ENCODE measurements around the gene SNAP25. TPM values are rescaled to one million over a fixed set of nuclear protein-coding genes. Genes with fewer than 3 reads are reported as not detected.

Gene SNAP25
- not detected in 2 replicates for total RNA-seq
- total RNA-seq (2013), result 0.12 TPM
- polyA plus RNA-seq, result 0.27 TPM in 1 of 2 replicates, not detected in the other
- polyA minus RNA-seq, result not detected in 2 replicates

GRCh38 chr20:10218536-10219451 is at the start of gene SNAP25:
TSS of gene SNAP25 (plus strand) at chr20:10218830. CDS start at chr20:10275492, 56,662 bp downstream.
- WGBS (ENCODE audit: insufficient coverage), result 4% methylated on average over 31 of the region's 53 CpGs
- Histone ChIP-seq H3K4me3 (ENCODE audit: control extremely low read depth in 1 of 5, extremely low read depth in 1 of 5, insufficient read depth in 1 of 5, low read depth in 2 of 5, low read length in 4 of 5) (peak within 1 kb of the TSS in 4 of 5 experiments; percentile 16 to 67 (median 49)), H3K4me2 (replicated peaks; ENCODE audit: low read depth, low read length, poor library complexity, severe bottlenecking) (peak within 1 kb of the TSS; percentile 85), H3K4me1 (ENCODE audit: control insufficient read depth in 2 of 2, insufficient read depth in 2 of 2, low read length in 2 of 2) (peaks cover 14 to 21% of the 10 kb centered on the region in 2 donors), H3K27ac (ENCODE audit: low read length in 2 of 2) (no peak within 1 kb of the TSS), H4K20me1 (ENCODE audit: control insufficient read depth, insufficient read depth, low read length, poor library complexity, severe bottlenecking) (no peaks in the 10 kb centered on the region), H2AFZ (ENCODE audit: insufficient read depth, low read depth, low read length, poor library complexity, severe bottlenecking) (peak within 1 kb of the TSS; percentile 63), H3K79me2 (ENCODE audit: control insufficient read depth, insufficient read depth, low read length) (no peaks in the 10 kb centered on the region), H3K9me3 (ENCODE audit: control extremely low read depth in 1 of 3, control insufficient read depth in 2 of 3, insufficient read depth in 1 of 3, low read length in 2 of 3) (peaks cover 0 to 21% (median 0%) of the 10 kb centered on the region in 3 donors), H3K36me3 (replicated peaks in 1 of 2; ENCODE audit: control extremely low read depth in 1 of 2, control insufficient read depth in 1 of 2, extremely low read depth in 1 of 2, insufficient read depth in 2 of 2, low read length in 1 of 2) (no peaks in the 10 kb centered on the region), H3K27me3 (replicated peaks in 1 of 4; ENCODE audit: control extremely low read depth in 1 of 4, control insufficient read depth in 3 of 4, insufficient read depth in 4 of 4, low read length in 3 of 4) (peaks cover 0 to 33% (median 28%) of the 10 kb centered on the region in 4 experiments), H3K9ac (ENCODE audit: low read length) (peak within 1 kb of the TSS; percentile 66)
- ChIA-PET CTCF (no interaction called here), POLR2A (no interaction called here)
- intact Hi-C loops (cut with micrococcal nuclease), result no loop called here
- H3K27ac Mint-ChIP-seq, result no peak within 1 kb of the TSS
- peaks cover 57% of the 10 kb centered on the region for H3K27me3 Mint-ChIP-seq
- peak; percentile 56 for DNase-seq
- TF ChIP-seq EZH2 (IDR thresholded peaks at IDR 0.05; ENCODE audit: borderline replicate concordance, insufficient read depth, low read depth, low read length, poor library complexity, severe bottlenecking) (no peak), CTCF (IDR thresholded peaks at IDR 0.05) (no peak)
- no peak for ATAC-seq (ENCODE audit: low read depth)
- H3K9me3 Mint-ChIP-seq (ENCODE audit: insufficient read depth), result no peaks in the 10 kb centered on the region
- peaks cover 17% of the 10 kb centered on the region for H3K4me1 Mint-ChIP-seq
- peak within 1 kb of the TSS; percentile 76 for H3K4me3 Mint-ChIP-seq

- Mint-ChIP-seq H3K27me3 (peaks cover 27% of the 10 kb centered on the region), H3K4me1 (peaks cover 9% of the 10 kb centered on the region), H3K4me3 (no peak overlapping the region), H3K27ac (no peak overlapping the region), H3K9me3 (ENCODE audit: insufficient read depth) (peaks cover 3% of the 10 kb centered on the region)
- intact Hi-C loops (cut with micrococcal nuclease), result no loop called here
- H3K9ac ChIP-seq (ENCODE audit: low read length), result no peak overlapping the region
- H3K4me3 ChIP-seq (ENCODE audit: control extremely low read depth in 1 of 5, extremely low read depth in 1 of 5, insufficient read depth in 1 of 5, low read depth in 2 of 5, low read length in 4 of 5), result no peak overlapping the region
- H3K9me3 ChIP-seq (ENCODE audit: control extremely low read depth in 1 of 3, control insufficient read depth in 2 of 3, insufficient read depth in 1 of 3, low read length in 2 of 3), result peaks cover 0 to 11% (median 2%) of the 10 kb centered on the region in 3 donors
- no peak for ATAC-seq (ENCODE audit: low read depth)
- H2AFZ ChIP-seq (ENCODE audit: insufficient read depth, low read depth, low read length, poor library complexity, severe bottlenecking), result no peak overlapping the region
- no peak for DNase-seq
- ChIA-PET CTCF (no interaction called here), POLR2A (no interaction called here)
- no peaks in the 10 kb centered on the region for H3K79me2 ChIP-seq (ENCODE audit: control insufficient read depth, insufficient read depth, low read length)
- TF ChIP-seq EZH2 (IDR thresholded peaks at IDR 0.05; ENCODE audit: borderline replicate concordance, insufficient read depth, low read depth, low read length, poor library complexity, severe bottlenecking) (no peak), CTCF (IDR thresholded peaks at IDR 0.05) (no peak)
- H3K36me3 ChIP-seq (replicated peaks in 1 of 2; ENCODE audit: control extremely low read depth in 1 of 2, control insufficient read depth in 1 of 2, extremely low read depth in 1 of 2, insufficient read depth in 2 of 2, low read length in 1 of 2), result no peaks in the 10 kb centered on the region
- no peaks in the 10 kb centered on the region for H4K20me1 ChIP-seq (ENCODE audit: control insufficient read depth, insufficient read depth, low read length, poor library complexity, severe bottlenecking)
- H3K4me1 ChIP-seq (ENCODE audit: control insufficient read depth in 2 of 2, insufficient read depth in 2 of 2, low read length in 2 of 2), result peaks cover 0 to 5% of the 10 kb centered on the region in 2 donors
- peaks cover 0 to 26% (median 7%) of the 10 kb centered on the region in 4 experiments for H3K27me3 ChIP-seq (replicated peaks in 1 of 4; ENCODE audit: control extremely low read depth in 1 of 4, control insufficient read depth in 3 of 4, insufficient read depth in 4 of 4, low read length in 3 of 4)
- H3K27ac ChIP-seq (ENCODE audit: low read length in 2 of 2), result no peak overlapping the region
- H3K4me2 ChIP-seq (replicated peaks; ENCODE audit: low read depth, low read length, poor library complexity, severe bottlenecking), result no peak overlapping the region
Observed at GRCh38 chr20:10169752-10170151, 48.9 kb upstream of the SNAP25 start.

All from B cell (primary cell).